ENCODE measurements around the gene SLC10A3. TPM values are rescaled to one million over a fixed set of nuclear protein-coding genes. Genes with fewer than 3 reads are reported as not detected.

SLC10A3 gene
- total RNA-seq, 1 experiment from 2014 or later: 17.9 TPM

GRCh38 chrX:154473683-154474082 lies 16.7 kb downstream of the SLC10A3 start:
- POLR2A ChIA-PET: no interaction called here

GRCh38 chrX:154472685-154473632 lies 17.5 kb downstream of the SLC10A3 start:
- Mint-ChIP-seq H3K4me1 (ENCODE audit: insufficient read depth, unreplicated experiment) (no peaks in the 10 kb centered on the region), H3K4me3 (ENCODE audit: unreplicated experiment) (no peak overlapping the region), H3K27ac (ENCODE audit: low read depth, unreplicated experiment) (no peak overlapping the region), H3K9me3 (ENCODE audit: unreplicated experiment) (no peaks in the 10 kb centered on the region), H3K36me3 (ENCODE audit: insufficient read depth, unreplicated experiment) (peaks cover 29% of the 10 kb centered on the region), H3K27me3 (ENCODE audit: insufficient read depth, unreplicated experiment) (peaks cover 13% of the 10 kb centered on the region)
- no peak for DNase-seq (ENCODE audit: unreplicated experiment)
- no peak for TF ChIP-seq CTCF (IDR thresholded peaks at IDR 0.05; ENCODE audit: unreplicated experiment)
- ChIA-PET POLR2A (no interaction called here), CTCF (interaction anchor here (0.8 to 1.1 kb wide), 2 partner anchors 13 to 116 kb away, joined by 3 to 4 read pairs; partner anchors contain the start of gene UBL4A)
- intact Hi-C loops (cut with micrococcal nuclease): no loop called here
- no TSS peak for BruUV-seq (replicated peaks)

More at GRCh38 chrX:154473683-154474082, 16.7 kb downstream of the SLC10A3 start:
- no peaks in the 10 kb centered on the region for H3K9me3 Mint-ChIP-seq (ENCODE audit: unreplicated experiment)
- no peaks in the 10 kb centered on the region for H3K4me1 Mint-ChIP-seq (ENCODE audit: insufficient read depth, unreplicated experiment)
- no peak for TF ChIP-seq CTCF (IDR thresholded peaks at IDR 0.05; ENCODE audit: unreplicated experiment)
- CTCF ChIA-PET: interaction anchor here (1.1 kb wide), 1 partner anchor 12 kb away, joined by 4 read pairs; the partner anchor contains the start of gene UBL4A
- no peak overlapping the region for H3K27ac Mint-ChIP-seq (ENCODE audit: low read depth, unreplicated experiment)
- BruUV-seq (replicated peaks): no TSS peak
- intact Hi-C loops (cut with micrococcal nuclease): no loop called here
- no peak overlapping the region for H3K4me3 Mint-ChIP-seq (ENCODE audit: unreplicated experiment)
- no peak for DNase-seq (ENCODE audit: unreplicated experiment)
- peaks cover 29% of the 10 kb centered on the region for H3K36me3 Mint-ChIP-seq (ENCODE audit: insufficient read depth, unreplicated experiment)
- peaks cover 13% of the 10 kb centered on the region for H3K27me3 Mint-ChIP-seq (ENCODE audit: insufficient read depth, unreplicated experiment)

GRCh38 chrX:154471839-154472684 lies 18.4 kb downstream of the SLC10A3 start:
- no peak for TF ChIP-seq CTCF (IDR thresholded peaks at IDR 0.05; ENCODE audit: unreplicated experiment)
- BruUV-seq (replicated peaks): no TSS peak
- no peaks in the 10 kb centered on the region for H3K4me1 Mint-ChIP-seq (ENCODE audit: insufficient read depth, unreplicated experiment)
- peaks cover 35% of the 10 kb centered on the region for H3K36me3 Mint-ChIP-seq (ENCODE audit: insufficient read depth, unreplicated experiment)
- ChIA-PET CTCF (interaction anchor here (0.8 kb wide), 1 partner anchor 115 kb away, joined by 3 read pairs; no protein-coding TSS in a partner anchor), POLR2A (no interaction called here)
- no peaks in the 10 kb centered on the region for H3K9me3 Mint-ChIP-seq (ENCODE audit: unreplicated experiment)
- H3K4me3 Mint-ChIP-seq (ENCODE audit: unreplicated experiment): no peak overlapping the region
- DNase-seq (ENCODE audit: unreplicated experiment): no peak
- H3K27me3 Mint-ChIP-seq (ENCODE audit: insufficient read depth, unreplicated experiment): peaks cover 13% of the 10 kb centered on the region
- intact Hi-C loops (cut with micrococcal nuclease): no loop called here
- H3K27ac Mint-ChIP-seq (ENCODE audit: low read depth, unreplicated experiment): no peak overlapping the region

Measured in MCF 10A (cell line).